ENCODE measurements around the gene ABCA9.

- TF ChIP-seq POLR2A (IDR thresholded peaks at IDR 0.05) (no peak), CTCF (IDR thresholded peaks at IDR 0.05) (no peak)
Measured at GRCh38 chr17:69018687-69019086, 42.0 kb downstream of the ABCA9 start.

All from body of pancreas (tissue), 4 donors.